Loucy (cell line): ENCODE data around the gene RET.

ENCODE experiments used
- H2AFZ ChIP-seq: fragments of 200-600 bp; sonication (generic); 2 replicates; pipeline ENCODE4 v1.6.0; 2016; ENCODE audit warnings: antibody characterized with exemption, mild to moderate bottlenecking, low read length, moderate library complexity
- H3F3A ChIP-seq: fragments of 200-600 bp; 2 replicates; pipeline ENCODE4 v1.6.0; 2016; ENCODE audit warnings: antibody characterized with exemption, low read depth, mild to moderate bottlenecking
- H3K27me3 ChIP-seq: fragments of 200-600 bp; sonication (generic); 2 replicates; pipeline ENCODE4 v1.6.1; 2014; ENCODE audit warnings: low read length, mild to moderate bottlenecking; ENCODE audit not compliant: insufficient read depth, poor library complexity, severe bottlenecking
- H3K36me3 ChIP-seq: fragments of 200-600 bp; sonication (generic); 2 replicates; pipeline ENCODE4 v1.6.1; 2016; ENCODE audit warnings: low read length; ENCODE audit not compliant: insufficient read depth
- H3K4me1 ChIP-seq: fragments of 200-600 bp; sonication (generic); 2 replicates; pipeline ENCODE4 v1.5.1; 2014; ENCODE audit warnings: low read length, mild to moderate bottlenecking; ENCODE audit not compliant: insufficient read depth, poor library complexity, severe bottlenecking
- H3K4me2 ChIP-seq: fragments of 200-600 bp; sonication (generic); 2 replicates; pipeline ENCODE4 v1.6.0; 2014; ENCODE audit warnings: antibody characterized with exemption, low read length, low read depth, mild to moderate bottlenecking; ENCODE audit not compliant: poor library complexity, severe bottlenecking
- H3K4me3 ChIP-seq: fragments of 200-600 bp; sonication (generic); 2 replicates; pipeline ENCODE4 v1.5.1; 2014; ENCODE audit warnings: low read length, mild to moderate bottlenecking, mixed read lengths; ENCODE audit not compliant: poor library complexity, severe bottlenecking
- H3K79me2 ChIP-seq: fragments of 200-600 bp; sonication (generic); 2 replicates; pipeline ENCODE4 v1.6.1; 2014; ENCODE audit warnings: low read length; ENCODE audit not compliant: insufficient read depth
- H3K9ac ChIP-seq: fragments of 200-600 bp; sonication (generic); 2 replicates; pipeline ENCODE4 v1.6.0; 2014; ENCODE audit warnings: mild to moderate bottlenecking, low read depth, low read length, moderate library complexity; ENCODE audit not compliant: poor library complexity, severe bottlenecking
- H3K9me2 ChIP-seq: fragments of 200-600 bp; sonication (generic); replicated peaks from 2 replicates; pipeline ENCODE4 v1.6.1; 2016; ENCODE audit warnings: low read depth, low read length, mixed read lengths
- H3K9me3 ChIP-seq: fragments of 200-600 bp; sonication (generic); 2 replicates; pipeline ENCODE4 v1.6.1; 2014; ENCODE audit warnings: mild to moderate bottlenecking, antibody characterized with exemption, low read length, low read depth; ENCODE audit not compliant: insufficient read depth
- H4K20me1 ChIP-seq: fragments of 200-600 bp; sonication (generic); 2 replicates; pipeline ENCODE4 v1.6.0; 2014; ENCODE audit warnings: antibody characterized with exemption, low read length, mild to moderate bottlenecking; ENCODE audit not compliant: insufficient read depth, poor library complexity, severe bottlenecking
- CTCF ChIP-seq: fragments of 200-600 bp; sonication (generic); conservative IDR thresholded peaks from 2 replicates; pipeline ENCODE4 v1.5.1; 2014; ENCODE audit warnings: mild to moderate bottlenecking, antibody characterized with exemption, low read length
- EZH2phosphoT487 ChIP-seq: fragments of 200-600 bp; IDR thresholded peaks from 2 replicates; pipeline ENCODE4 v1.6.1; 2018; ENCODE audit warnings: antibody characterized with exemption, mild to moderate bottlenecking, moderate library complexity, borderline replicate concordance

Gene RET

GRCh38 chr10:43043773-43044447 is 33.0 kb upstream of the RET start:
- Histone ChIP-seq H3K36me3 (no peaks in the 10 kb centered on the region), H3K27me3 (no peaks in the 10 kb centered on the region), H3K9ac (no peak overlapping the region), H3K9me3 (no peaks in the 10 kb centered on the region), H4K20me1 (no peaks in the 10 kb centered on the region), H3K79me2 (no peaks in the 10 kb centered on the region), H3K4me3 (no peak overlapping the region), H2AFZ (no peak overlapping the region), H3K9me2 (no peaks in the 10 kb centered on the region), H3K4me2 (no peak overlapping the region), H3K4me1 (no peaks in the 10 kb centered on the region), H3F3A (no peaks in the 10 kb centered on the region)
- TF ChIP-seq EZH2phosphoT487 (no peak), CTCF (no peak)

- H3K4me1 ChIP-seq: no peaks in the 10 kb centered on the region
- H3K4me2 ChIP-seq: no peak overlapping the region
- TF ChIP-seq EZH2phosphoT487: no peak
- TF ChIP-seq CTCF: no peak
- no peaks in the 10 kb centered on the region for H3K27me3 ChIP-seq
- H3F3A ChIP-seq: no peaks in the 10 kb centered on the region
- H4K20me1 ChIP-seq: no peaks in the 10 kb centered on the region
- no peak overlapping the region for H2AFZ ChIP-seq
- no peak overlapping the region for H3K4me3 ChIP-seq
- no peaks in the 10 kb centered on the region for H3K9me3 ChIP-seq
- H3K9ac ChIP-seq: no peak overlapping the region
- H3K9me2 ChIP-seq: no peaks in the 10 kb centered on the region
- H3K79me2 ChIP-seq: no peaks in the 10 kb centered on the region
- no peaks in the 10 kb centered on the region for H3K36me3 ChIP-seq
Observed at GRCh38 chr10:43044448-43044921, 32.4 kb upstream of the RET start.

- H4K20me1 ChIP-seq: no peaks in the 10 kb centered on the region
- H2AFZ ChIP-seq: no peak overlapping the region
- H3K36me3 ChIP-seq: no peaks in the 10 kb centered on the region
- no peaks in the 10 kb centered on the region for H3K9me3 ChIP-seq
- no peaks in the 10 kb centered on the region for H3K27me3 ChIP-seq
- no peak overlapping the region for H3K4me3 ChIP-seq
- no peak overlapping the region for H3K4me2 ChIP-seq
- H3K4me1 ChIP-seq: no peaks in the 10 kb centered on the region
- no peaks in the 10 kb centered on the region for H3F3A ChIP-seq
- H3K79me2 ChIP-seq: no peaks in the 10 kb centered on the region
- no peaks in the 10 kb centered on the region for H3K9me2 ChIP-seq
- TF ChIP-seq EZH2phosphoT487 (no peak), CTCF (no peak)
- no peak overlapping the region for H3K9ac ChIP-seq
Observed at GRCh38 chr10:43044961-43045621, 31.8 kb upstream of the RET start.
